CD4-positive, alpha-beta T cell treated with Interleukin-4 for 4 hours (primary cell): ENCODE data around the gene HTR3D.
"Not testable (repeated sequence)": the region's sequence is repeated elsewhere in the genome, so short reads cannot be mapped to it uniquely, and the experiment has no call there.

Source experiments
- DNase-seq: peaks from one replicate; pipeline ENCODE4 v3.0.0-alpha.2; 2020

Gene HTR3D, protein sequence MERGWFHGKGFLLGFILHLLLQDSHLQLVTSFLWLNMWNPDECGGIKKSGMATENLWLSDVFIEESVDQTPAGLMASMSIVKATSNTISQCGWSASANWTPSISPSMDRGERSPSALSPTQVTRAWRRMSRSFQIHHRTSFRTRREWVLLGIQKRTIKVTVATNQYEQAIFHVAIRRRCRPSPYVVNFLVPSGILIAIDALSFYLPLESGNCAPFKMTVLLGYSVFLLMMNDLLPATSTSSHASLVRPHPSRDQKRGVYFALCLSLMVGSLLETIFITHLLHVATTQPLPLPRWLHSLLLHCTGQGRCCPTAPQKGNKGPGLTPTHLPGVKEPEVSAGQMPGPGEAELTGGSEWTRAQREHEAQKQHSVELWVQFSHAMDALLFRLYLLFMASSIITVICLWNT

DNA sequence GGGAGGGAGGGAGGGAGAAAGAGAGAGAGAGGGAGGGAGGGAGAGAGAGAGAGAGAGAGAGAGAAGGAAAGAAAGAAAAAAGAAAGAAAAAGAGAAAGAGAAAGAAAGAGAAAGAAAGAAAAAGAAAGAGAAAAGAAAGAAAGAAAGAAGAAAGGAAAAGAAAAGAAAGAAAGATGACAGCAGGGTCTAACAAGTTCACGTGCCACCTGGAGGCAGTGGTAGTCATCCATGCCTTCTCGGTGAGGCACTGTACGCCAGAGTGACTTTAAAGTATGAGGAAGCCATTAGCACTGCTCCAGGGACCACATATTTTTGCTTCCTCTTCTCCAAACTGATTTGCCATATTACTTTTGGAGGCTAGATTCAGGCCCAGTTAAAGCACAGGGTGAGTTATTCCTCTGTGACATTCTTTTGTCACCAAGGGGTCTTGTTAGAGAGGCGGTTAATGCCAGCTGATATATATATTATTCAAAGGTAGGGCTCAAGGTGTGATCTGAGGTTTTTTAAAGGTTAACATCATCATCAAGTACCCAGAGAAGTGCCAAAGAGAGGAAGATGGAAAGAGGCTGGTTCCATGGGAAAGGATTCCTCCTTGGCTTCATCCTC, at the start of gene HTR3D:
Gene HTR3D, plus strand, starts transcription at position 556 of the 606 bp plus-strand sequence. Its CDS starts 0 bp downstream, at position 556.
- no peak for DNase-seq

DNA sequence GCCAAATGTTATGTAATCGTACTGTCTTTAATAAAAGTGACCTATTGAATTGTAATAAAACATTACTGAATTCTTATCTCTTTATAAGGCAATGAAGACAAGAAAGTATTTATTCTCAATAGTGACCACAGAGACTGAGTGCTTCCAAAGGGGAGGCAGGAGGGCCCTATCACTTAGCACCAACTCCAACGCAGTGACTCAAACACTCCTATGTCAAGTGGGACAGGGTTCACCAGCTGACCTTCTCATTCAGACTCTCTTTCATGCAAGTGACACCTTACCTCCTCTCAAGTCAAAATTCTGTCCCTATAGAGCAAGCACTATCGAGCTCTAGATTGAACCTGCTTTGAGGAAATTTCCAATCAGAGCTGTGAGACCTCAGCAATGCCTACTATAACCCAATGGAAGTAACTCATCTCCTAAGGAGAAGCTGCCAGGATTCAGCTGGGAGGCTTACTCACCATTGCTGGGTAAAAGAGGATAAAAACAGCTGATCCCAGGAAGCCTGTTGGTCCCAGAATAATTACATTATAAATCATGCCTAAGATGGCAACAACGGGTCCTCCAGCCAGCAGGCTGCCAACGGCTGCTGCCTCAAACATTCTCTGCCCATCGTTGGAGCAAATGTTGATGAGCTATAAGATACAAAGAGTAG, 49.4 kb upstream of the HTR3D start:
- DNase-seq: no peak

GRCh38 chr3:183984127-183984740, 47.3 kb upstream of the HTR3D start:
- no peak for DNase-seq

- no peak for DNase-seq
Measured at GRCh38 chr3:183984749-183985729, 46.5 kb upstream of the HTR3D start.

- no peak for DNase-seq
Measured at GRCh38 chr3:183987000-183987600, 44.4 kb upstream of the HTR3D start.

DNA sequence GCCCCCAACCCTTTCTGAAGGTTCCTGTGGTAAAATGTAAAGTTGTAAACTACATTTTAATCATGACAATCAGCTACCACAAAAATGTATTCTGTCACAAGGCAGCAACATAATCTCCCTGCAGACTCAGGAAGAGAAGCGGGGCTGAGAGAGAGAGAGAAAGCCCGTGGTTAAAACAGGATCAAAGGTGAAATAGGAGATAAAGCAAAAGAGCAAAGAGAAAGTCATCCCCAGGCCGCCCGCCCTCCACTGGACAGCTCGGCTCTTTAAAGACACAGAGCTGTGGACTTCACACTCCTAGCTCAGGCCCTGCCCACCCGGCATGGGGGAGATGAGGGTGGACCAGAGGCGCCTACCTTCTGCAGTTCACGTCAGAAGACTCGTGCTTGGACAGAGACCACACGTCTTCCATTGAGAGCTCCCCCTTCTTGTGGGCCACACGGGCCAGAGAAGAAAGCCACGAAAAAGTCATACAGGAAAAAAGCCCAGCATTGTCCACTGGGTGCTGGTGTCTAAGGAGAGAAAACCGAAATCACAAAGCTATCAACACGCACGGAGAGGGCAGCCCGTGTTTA, 43.2 kb upstream of the HTR3D start:
- no peak for DNase-seq

DNA sequence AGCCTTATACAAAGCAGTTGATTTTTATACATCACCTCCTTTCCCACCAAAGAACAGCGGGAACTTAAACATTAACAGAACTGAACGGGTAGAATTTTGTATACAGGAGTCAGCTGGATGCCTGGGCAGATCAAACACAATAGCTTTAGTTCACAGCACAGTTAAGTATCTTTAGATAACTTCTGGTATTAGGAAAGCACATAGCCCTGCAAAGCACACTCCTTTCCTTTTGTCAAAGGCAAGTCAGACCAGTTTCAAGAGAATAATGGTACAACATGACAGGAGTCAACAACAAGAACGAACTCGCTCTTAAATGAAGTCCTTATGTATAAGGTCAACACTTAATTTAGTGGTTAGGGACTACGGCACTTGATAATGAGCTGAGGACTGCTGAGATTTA, 40.1 kb upstream of the HTR3D start:
- no peak for DNase-seq

DNA sequence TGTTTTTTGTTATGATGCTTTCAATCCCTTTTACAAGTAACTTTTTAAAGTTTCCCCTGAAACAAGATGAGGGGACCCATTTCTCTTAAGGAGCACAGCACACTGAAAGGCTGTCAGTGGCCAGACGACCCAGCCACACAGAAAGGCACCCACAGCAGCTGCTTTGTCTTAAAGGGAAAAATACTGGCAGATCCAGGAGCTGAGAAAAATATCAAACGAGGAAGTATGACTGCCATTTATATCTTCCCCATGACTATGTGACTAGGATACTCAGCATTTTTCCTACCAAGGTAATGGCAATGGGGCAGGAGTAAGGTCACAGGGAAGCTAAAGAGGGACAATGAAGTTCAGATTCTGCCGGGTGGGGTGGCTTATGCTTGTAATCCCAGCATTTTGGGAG, 29.8 kb upstream of the HTR3D start:
- DNase-seq: no peak

- no peak for DNase-seq
Measured at GRCh38 chr3:184002469-184002868, 29.1 kb upstream of the HTR3D start.

GRCh38 chr3:184003187-184003967, 28.2 kb upstream of the HTR3D start:
- no peak for DNase-seq

DNA sequence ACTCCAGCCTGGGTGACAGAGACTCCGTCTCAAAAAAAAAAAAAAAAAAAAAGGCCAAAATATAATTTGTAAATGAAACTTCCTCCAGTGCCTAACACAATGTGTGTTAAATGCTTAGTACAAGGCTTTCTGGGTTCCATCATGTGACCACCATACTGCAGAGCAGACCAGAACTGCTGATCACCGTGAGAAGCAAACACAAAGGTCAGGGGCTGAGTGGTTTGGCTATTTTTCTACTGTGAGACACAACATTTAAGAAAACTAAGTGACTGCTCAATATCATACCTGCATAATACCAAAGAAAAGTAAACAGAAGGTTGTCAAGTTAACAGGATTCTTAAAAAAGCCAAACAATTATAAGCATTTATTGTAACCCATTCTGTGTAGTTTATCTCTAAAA, 27.1 kb upstream of the HTR3D start:
- no peak for DNase-seq

- no peak for DNase-seq
Measured at GRCh38 chr3:184005941-184006507, 25.5 kb upstream of the HTR3D start.

DNA sequence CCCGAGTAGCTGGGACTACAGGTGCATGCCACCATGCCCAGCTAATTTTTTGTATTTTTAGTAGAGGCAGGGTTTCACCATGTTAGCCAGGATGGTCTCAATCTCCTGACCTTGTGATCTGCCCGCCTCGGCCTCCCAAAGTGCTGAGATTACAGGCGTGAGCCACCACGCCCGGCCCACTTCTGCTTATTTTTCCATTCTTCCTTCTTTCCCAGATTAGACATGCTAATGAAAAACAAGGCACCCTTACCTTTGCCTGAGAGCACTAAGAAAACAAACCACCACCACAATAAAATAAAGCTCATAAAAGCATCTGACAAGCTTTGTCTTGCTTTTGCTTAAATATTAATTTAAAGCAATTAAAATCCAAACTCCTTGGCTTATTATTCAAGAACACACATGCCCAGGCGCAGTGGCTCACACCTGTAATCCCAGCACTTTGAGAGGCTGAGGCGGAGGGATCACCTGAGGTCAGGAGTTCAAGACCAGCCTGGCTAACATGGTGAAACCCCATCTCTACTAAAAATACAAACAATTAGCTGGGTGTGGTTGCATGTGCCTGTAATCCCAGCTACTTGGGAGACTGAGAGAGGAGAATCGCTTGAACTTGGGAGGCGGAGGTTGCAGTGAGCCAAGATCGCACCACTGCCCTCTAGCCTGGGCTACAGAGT, 24.3 kb upstream of the HTR3D start:
- not testable (repeated sequence) for DNase-seq

- DNase-seq: no peak
Measured at GRCh38 chr3:184008161-184008560, 23.4 kb upstream of the HTR3D start.

DNA sequence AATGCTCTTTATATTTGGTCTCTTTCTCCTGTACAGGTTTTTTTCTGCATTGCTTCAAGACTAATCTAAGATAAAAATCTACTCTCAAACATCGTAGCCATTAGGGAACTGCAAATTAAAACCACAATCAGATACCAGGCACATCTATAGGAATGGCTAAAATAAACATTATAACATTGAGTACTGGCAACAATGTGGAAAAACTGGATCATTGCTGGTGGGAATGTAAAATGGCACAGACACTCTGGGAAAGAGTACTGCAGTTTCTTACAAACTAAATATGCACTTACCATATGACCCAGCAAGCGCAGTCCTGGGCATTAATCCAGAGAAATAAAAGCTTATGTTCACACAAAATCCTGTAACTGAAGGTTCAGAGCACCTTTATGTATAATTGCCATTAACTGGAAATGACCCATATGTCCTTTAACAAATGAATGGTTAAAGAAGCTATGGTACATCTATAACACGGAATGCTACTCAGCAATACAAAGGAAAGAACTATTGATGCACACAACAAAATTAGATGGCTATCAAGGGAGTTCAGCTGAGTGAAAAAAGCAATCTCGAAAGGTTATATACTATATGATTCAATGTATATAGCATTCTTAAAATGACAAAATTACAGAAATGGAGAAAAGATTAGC, 20.2 kb upstream of the HTR3D start:
- no peak for DNase-seq

DNA sequence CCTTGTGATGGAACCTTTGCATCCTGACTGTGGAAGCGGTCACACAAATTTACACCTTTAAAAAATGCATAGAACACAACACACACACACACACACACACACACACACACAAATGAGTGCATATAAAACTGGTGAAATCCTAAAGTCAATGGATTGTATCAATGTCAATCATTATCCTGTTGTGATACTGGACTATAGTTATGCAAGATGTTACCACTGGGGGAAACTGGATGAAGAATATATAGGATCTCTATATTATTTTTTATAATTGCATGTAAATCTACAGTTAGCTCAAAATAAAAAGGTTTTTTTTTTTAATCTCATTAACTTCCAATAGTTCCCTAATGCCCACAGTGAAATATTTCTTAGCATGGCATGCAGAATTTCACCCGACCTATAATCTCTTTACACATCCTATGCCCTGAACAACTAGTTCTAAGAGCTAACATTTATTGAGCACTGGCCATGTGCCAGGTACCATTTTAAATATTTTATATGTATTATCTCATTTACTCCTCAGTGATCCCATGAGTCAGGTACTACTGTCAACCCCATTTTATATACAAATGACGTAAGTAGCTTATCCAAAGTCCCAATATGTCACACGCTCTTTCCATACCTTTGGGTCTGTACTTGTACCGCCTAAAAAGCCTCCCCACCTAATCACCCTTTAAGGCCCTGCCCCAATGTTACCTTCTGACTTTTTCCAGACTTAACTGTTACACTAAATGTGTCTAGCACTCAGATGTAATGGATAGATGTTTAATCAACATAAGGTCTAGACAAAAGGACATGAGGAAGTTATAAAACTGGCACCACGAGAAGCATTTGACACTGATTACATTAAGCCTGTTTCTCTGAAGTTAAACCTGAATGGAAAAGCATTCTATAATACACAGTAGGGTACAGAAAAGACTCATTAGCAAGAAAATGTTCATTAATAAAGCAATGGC, 19.3 kb upstream of the HTR3D start:
- no peak for DNase-seq

DNA sequence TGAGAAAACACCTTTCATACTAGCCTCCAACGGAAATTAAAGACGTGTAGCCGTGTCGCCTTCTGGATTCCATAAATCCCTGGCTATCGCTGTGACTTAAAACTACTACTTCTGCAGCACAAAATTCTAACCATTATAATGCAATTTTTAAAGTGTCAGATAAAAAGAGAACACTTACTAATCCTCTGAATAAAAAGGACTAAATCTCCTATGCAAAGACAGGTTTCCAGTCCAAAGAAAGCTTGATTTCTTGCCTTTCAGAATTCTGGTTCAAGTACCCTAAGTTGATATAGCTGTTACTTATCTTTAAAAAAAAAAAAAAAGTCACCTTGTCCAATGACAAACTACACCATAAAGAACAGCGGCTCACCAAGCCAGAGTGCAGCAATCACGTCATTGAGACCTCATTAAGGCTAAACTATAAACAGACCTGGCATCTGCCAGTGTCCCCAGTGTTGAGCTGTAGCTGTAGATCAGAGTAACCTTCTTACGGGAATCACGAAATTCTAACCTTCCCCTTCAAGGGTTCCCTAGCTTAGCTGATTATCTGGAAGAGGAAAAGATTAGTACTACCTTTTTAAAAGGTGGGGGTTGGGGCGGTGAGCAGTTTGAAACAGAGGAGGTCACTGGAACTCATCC, 16.0 kb upstream of the HTR3D start:
- DNase-seq: no peak
